GM19324 (cell line): ENCODE data around the gene TRPV2.

Experiments used
- ATAC-seq: cut with Tn5 transposase; IDR thresholded peaks from one replicate; pipeline ENCODE4 v1.9.1; 2021; ENCODE audit warnings: mild to moderate bottlenecking, moderate library complexity; ENCODE audit not compliant: unreplicated experiment, low FRiP score

Gene TRPV2

DNA sequence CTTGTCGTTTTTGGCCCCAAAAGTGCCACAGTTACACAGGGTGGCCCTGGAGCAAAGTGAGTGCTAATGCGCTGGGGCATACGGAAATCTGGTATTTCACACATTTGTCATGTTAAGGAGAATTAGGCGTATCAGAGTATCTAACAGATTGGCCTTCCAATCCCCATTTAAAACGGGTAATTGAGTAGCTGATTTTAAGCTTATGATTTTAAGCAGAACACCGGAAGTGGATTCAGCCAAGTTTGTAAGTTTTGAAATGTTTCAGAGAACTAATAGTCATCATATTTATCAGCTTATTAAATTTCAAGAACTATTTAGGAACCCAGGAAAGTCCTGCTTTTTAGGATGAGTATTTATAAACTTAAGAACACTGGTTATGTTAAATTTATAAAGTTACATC is 57.2 kb downstream of the TRPV2 start:
- ATAC-seq, result no peak

DNA sequence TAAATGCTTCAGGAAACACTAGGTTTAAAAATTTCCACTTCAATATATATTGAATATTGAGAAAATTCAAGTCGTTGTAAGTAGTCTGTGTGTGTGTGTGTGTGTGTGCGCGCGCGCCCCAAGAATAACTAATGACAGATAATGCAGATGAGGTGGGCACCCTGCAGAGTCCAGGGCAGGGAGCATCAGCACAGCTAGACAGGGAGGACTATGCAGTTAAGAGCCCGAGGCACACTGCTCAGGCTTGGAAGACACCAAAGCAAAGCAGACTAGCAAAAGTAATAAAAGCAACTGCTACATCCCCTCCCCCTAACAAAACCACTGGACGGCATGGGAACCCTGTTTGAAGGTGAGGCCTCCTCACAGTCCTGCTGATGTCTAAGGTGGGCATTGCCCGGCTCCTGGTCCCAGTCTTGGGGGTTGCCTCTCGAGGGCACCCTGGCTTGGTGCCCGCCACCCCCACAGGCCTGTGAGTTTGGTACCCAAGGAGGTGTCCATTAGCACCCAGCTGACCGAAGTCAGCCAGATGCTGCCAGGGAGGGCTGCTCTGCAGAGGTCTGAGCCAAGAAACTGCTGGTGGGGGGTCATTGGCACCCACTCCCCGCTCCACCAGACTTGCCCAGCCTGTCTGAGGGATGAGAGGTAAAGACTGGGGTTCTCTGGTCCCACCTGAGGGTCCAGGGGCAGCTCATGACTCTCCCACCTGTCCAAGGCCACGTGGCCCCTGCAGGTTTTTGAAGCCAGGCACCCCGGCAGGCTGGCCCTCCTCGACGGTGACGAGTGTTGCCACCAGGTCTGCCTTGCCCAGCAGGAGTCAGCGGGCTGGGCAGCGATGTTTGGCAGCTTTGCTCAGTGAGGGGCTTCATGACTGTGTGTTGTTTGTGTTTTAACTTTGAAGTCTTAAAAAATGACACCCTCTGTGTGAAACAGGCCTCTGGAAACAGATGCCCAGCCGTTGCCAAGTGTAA is 58.0 kb downstream of the TRPV2 start:
- no peak for ATAC-seq

- no peak for ATAC-seq
Measured at GRCh38 chr17:16474012-16474725, 58.8 kb downstream of the TRPV2 start.

GRCh38 chr17:16475179-16475704 is 59.9 kb downstream of the TRPV2 start:
- no peak for ATAC-seq

DNA sequence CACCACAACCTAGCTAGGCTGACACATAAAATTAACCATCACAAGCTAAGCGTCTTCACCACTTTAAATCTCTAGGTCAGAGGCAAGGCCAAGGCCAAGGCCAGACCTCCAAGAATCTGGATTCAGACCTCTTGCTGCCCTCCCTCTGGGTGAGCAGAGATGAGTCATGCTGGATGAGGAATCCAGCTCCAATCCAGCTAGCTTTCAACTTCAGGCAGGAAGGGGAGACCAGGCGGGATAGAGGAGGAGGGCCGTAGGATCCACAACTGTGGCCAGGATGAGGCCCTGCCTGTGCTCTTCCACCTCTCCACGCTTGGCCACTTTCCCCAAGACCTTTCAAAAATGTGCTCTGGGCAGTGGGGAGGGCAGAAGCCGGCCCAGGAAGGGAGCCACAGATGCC is 61.9 kb downstream of the TRPV2 start:
- ATAC-seq, result no peak

DNA sequence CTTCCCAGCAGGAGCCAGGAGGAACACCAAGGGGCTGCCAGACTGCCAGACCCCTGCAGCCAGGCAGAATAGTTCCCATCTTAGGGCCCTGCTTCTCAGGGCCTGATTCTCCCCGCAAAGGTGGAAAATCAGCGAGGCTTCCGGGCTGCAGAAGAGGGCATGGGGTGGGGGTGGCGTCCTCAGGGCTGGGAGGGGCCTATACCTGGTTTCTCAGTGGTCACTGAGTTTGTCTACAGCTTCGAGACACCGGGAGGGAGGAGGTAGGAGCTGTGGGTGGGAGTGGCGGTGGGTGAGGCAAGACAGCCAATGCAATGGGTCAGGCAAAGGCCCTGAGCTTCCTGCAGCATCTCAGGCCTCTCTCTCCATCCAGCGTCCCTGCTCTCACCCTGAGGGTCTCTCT is 62.3 kb downstream of the TRPV2 start:
- no peak for ATAC-seq

GRCh38 chr17:16478649-16479048 is 63.3 kb downstream of the TRPV2 start:
- ATAC-seq, result no peak

- no peak for ATAC-seq
Measured at GRCh38 chr17:16479264-16479663, 63.9 kb downstream of the TRPV2 start.

DNA sequence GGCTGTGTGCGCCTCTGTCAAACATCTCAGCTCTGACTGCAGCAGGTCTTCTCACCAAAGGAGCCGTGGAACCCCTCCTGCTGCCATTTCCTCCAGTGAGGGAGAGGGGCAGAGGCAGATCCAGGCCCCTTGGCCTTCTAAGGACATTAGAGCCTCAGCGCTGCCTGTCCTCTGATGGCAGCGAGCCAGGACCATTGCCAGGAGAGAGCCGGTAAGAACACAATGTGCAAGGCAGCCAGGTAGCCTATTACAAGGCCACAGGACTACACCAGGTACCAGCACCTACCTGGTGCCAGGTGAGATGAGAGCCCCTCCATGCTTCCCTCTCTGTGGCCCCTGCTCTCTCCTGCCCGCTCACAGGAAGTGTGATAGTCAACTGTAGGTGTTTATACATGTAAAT is 65.6 kb downstream of the TRPV2 start:
- ATAC-seq, result no peak

DNA sequence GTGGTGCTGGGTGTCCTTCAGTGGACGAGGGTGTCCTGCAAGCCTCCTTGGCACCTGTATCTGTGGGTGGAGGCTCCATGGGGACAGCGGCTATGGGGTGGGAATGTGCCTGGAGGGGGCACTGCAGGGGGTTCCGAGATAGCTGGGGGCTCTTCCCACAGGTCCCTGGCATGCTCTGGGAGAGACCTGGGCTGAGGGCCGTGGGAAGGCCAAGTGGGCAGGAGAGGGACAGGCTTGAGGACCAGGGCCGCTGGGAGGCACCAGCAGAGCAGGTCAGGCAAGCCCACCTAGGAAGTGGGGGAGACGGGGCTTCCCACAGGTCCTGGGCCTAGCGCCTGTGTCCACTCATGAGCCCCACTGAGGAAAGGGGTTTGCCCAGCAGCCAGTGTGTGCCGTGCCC is 66.9 kb downstream of the TRPV2 start:
- ATAC-seq, result no peak

DNA sequence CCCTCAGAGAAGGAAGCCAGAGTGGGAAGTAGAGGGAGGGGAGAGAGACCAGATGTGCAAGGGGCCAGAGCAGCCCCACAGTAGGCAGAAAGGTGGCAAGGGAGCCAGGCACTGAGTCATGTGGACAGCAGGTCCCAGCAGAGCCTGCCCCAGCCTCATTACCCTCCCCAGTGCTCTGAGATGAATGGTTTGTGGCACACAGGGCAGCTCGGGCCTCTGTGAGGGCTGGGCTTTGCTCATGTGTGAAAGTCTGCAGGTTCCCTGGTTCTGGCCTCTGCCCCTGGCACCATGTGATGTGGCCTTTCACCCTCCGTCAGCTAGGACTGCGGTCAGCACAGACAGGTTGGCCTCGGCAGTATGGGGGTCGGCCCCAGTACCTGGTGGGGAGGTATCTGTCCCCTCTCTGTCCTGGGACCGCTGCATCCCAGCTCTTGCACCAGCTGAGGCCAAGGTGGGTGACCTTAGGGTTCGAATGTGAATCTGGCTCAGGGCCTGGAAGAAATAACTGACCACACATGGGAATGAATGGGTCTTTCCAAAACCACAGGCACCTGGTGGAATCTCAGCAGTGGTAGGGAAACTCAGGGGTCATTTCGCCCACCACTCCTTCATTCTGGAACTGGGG is 67.8 kb downstream of the TRPV2 start:
- ATAC-seq, result no peak

- no peak for ATAC-seq
Measured at GRCh38 chr17:16484445-16485175, 69.2 kb downstream of the TRPV2 start.
